Smooth muscle cell (in vitro differentiated cells): Measurements from ENCODE around the gene TNIK. TPM values are rescaled to one million over a fixed set of nuclear protein-coding genes. Genes with fewer than 3 reads are reported as not detected.

Experiments
- DNase-seq: peaks from one replicate; lab custom pipeline; 2025; ENCODE audit not compliant: unreplicated experiment; lab: John Stamatoyannopoulos, UW
- H2AFZ ChIP-seq: fragments of 200-600 bp; sonication (generic); 2 replicates; pipeline ENCODE4 v1.6.0; 2016; ENCODE audit warnings: antibody characterized with exemption, low read depth, mild to moderate bottlenecking
- H3F3A ChIP-seq: fragments of 200-600 bp; sonication (generic); 2 replicates; pipeline ENCODE4 v1.6.0; 2017; ENCODE audit warnings: antibody characterized with exemption, low read depth
- H3K27ac ChIP-seq: fragments of 200-600 bp; sonication (generic); 2 replicates; pipeline ENCODE4 v1.5.1; 2016; ENCODE audit warnings: low read depth, mild to moderate bottlenecking
- H3K27me3 ChIP-seq: fragments of 200-600 bp; sonication (generic); 2 replicates; pipeline ENCODE4 v1.6.1; 2016; ENCODE audit warnings: low read depth, mild to moderate bottlenecking
- H3K36me3 ChIP-seq: fragments of 200-600 bp; sonication (generic); 2 replicates; pipeline ENCODE4 v1.5.1; 2016; ENCODE audit warnings: low read depth
- H3K4me1 ChIP-seq: fragments of 200-600 bp; sonication (generic); 2 replicates; pipeline ENCODE4 v1.5.1; 2016; ENCODE audit warnings: low read depth
- H3K4me2 ChIP-seq: fragments of 200-600 bp; sonication (generic); 2 replicates; pipeline ENCODE4 v1.6.0; 2016; ENCODE audit warnings: mild to moderate bottlenecking
- H3K4me3 ChIP-seq: fragments of 200-600 bp; sonication (generic); 2 replicates; pipeline ENCODE4 v1.5.1; 2016; ENCODE audit warnings: mild to moderate bottlenecking
- H3K79me2 ChIP-seq: fragments of 200-600 bp; sonication (generic); 2 replicates; pipeline ENCODE4 v1.6.0; 2016; ENCODE audit warnings: low read depth, mild to moderate bottlenecking
- H3K9ac ChIP-seq: fragments of 200-600 bp; sonication (generic); 2 replicates; pipeline ENCODE4 v1.6.0; 2016; ENCODE audit warnings: low read depth
- H3K9me3 ChIP-seq: fragments of 200-600 bp; sonication (generic); replicated peaks from 2 replicates; pipeline ENCODE4 v1.5.1; 2016; ENCODE audit warnings: low read depth
- H4K20me1 ChIP-seq: fragments of 200-600 bp; sonication (generic); 2 replicates; pipeline ENCODE4 v1.6.0; 2016; ENCODE audit warnings: low read depth
- WGBS: methylation state at CpG from one replicate; pipeline ENCODE4 v1.1.7; 2016; ENCODE audit warnings: low lambda C conversion rate; 5-methylcytosine and 5-hydroxymethylcytosine counted together
- polyA plus RNA-seq: library from polyadenylated mRNA; unstranded; fragments of >200 nt; fragmentation: Nextera tagmentation; extraction: Ambion mirVana; gene quantifications from 2 replicates; pipeline ENCODE4 v1.2.1, GENCODE V29; 2016
- total RNA-seq: library from RNA; depleted of rRNA; stranded (reverse); fragments of >200 nt; gene quantifications from 2 replicates; pipeline ENCODE4 v1.2.3, GENCODE V29; 2014
- TF ChIP-seq, protein P1 (sequence below): fragments of 200-600 bp; sonication (generic); IDR thresholded peaks from 2 replicates; pipeline ENCODE4 v1.5.1; 2017; ENCODE audit warnings: borderline replicate concordance, mild to moderate bottlenecking, antibody characterized with exemption; ENCODE audit not compliant: insufficient read depth, poor library complexity, severe bottlenecking

TNIK gene
- total and polyA plus RNA-seq, 2 experiments from 2014 or later = 10.4 to 12.5 TPM

DNA sequence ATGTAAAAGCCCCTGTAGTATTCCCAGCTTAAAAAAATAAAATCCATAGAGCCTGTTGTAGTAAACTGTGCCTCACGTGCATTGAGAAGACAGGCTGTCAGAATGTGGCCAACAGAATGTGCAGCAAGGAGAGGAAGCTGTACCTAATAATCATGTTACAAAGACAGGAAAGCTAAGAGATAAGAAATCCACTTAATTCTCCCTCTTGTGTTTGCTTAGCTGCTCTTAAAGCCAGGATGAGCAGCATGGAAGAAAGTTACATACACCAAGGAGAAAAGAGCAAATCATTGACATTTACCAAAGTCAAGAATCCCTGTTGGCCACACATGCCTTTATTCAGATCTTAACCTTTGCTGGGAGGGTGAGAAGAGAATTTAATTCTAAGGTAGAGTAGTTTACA lies 85.9 kb downstream of the TNIK start:
- no peak overlapping the region for H3K9ac ChIP-seq
- DNase-seq = no peak
- no peaks in the 10 kb centered on the region for H3K36me3 ChIP-seq
- TF ChIP-seq, protein P1, sequence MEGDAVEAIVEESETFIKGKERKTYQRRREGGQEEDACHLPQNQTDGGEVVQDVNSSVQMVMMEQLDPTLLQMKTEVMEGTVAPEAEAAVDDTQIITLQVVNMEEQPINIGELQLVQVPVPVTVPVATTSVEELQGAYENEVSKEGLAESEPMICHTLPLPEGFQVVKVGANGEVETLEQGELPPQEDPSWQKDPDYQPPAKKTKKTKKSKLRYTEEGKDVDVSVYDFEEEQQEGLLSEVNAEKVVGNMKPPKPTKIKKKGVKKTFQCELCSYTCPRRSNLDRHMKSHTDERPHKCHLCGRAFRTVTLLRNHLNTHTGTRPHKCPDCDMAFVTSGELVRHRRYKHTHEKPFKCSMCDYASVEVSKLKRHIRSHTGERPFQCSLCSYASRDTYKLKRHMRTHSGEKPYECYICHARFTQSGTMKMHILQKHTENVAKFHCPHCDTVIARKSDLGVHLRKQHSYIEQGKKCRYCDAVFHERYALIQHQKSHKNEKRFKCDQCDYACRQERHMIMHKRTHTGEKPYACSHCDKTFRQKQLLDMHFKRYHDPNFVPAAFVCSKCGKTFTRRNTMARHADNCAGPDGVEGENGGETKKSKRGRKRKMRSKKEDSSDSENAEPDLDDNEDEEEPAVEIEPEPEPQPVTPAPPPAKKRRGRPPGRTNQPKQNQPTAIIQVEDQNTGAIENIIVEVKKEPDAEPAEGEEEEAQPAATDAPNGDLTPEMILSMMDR = no peak
- H3K4me2 ChIP-seq = peak overlapping the region; percentile 58
- peaks cover 13% of the 10 kb centered on the region for H3K4me1 ChIP-seq
- 9% methylated on average over 1 of the region's 1 CpG for WGBS
- H3K9me3 ChIP-seq = no peaks in the 10 kb centered on the region
- H2AFZ ChIP-seq = no peak overlapping the region
- no peaks in the 10 kb centered on the region for H3K27me3 ChIP-seq
- peaks cover 15% of the 10 kb centered on the region for H3F3A ChIP-seq
- peak overlapping the region; percentile 62 for H3K27ac ChIP-seq
- H4K20me1 ChIP-seq = peaks cover 17% of the 10 kb centered on the region
- no peak overlapping the region for H3K4me3 ChIP-seq
- peaks cover 18% of the 10 kb centered on the region for H3K79me2 ChIP-seq

- H3F3A ChIP-seq = peaks cover 15% of the 10 kb centered on the region
- peaks cover 17% of the 10 kb centered on the region for H4K20me1 ChIP-seq
- TF ChIP-seq, protein P1 = no peak
- H3K4me2 ChIP-seq = peak overlapping the region; percentile 58
- no peak overlapping the region for H2AFZ ChIP-seq
- no peak for DNase-seq
- H3K79me2 ChIP-seq = peaks cover 20% of the 10 kb centered on the region
- 89% methylated on average over 2 of the region's 2 CpGs for WGBS
- no peak overlapping the region for H3K9ac ChIP-seq
- no peak overlapping the region for H3K4me3 ChIP-seq
- H3K9me3 ChIP-seq = no peaks in the 10 kb centered on the region
- H3K27ac ChIP-seq = peak overlapping the region; percentile 62
- no peaks in the 10 kb centered on the region for H3K36me3 ChIP-seq
- peaks cover 13% of the 10 kb centered on the region for H3K4me1 ChIP-seq
- H3K27me3 ChIP-seq = no peaks in the 10 kb centered on the region
Observed at GRCh38 chr3:171373711-171374110, 86.5 kb downstream of the TNIK start.

DNA sequence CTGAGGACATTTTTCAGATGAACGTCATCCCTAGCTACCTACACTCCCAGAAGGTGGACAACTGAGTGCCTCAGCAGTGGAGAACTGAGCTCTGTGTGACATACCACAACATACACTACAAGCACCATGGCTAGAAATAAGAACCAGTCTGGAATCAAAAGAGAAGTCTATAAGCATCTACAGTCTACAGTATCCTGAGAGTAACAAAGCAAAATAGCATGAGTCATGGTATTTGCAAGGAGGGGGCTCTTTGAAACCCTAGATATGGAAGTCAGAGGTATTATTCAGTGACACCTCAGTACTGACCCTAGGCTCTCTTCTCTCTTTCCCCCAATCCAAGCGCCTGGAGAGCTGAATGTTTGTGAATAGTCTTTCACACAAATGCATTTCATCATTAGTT lies 87.5 kb downstream of the TNIK start:
- Histone ChIP-seq H3K79me2 (peaks cover 27% of the 10 kb centered on the region), H4K20me1 (peaks cover 17% of the 10 kb centered on the region), H3K4me2 (no peak overlapping the region), H3K9me3 (no peaks in the 10 kb centered on the region), H2AFZ (no peak overlapping the region), H3K9ac (no peak overlapping the region), H3K4me3 (no peak overlapping the region), H3K27me3 (no peaks in the 10 kb centered on the region), H3K4me1 (peaks cover 13% of the 10 kb centered on the region), H3K27ac (no peak overlapping the region), H3F3A (peaks cover 15% of the 10 kb centered on the region), H3K36me3 (no peaks in the 10 kb centered on the region)
- no peak for DNase-seq
- TF ChIP-seq, protein P1 = no peak
- WGBS = 98% methylated on average over 2 of the region's 2 CpGs

DNA sequence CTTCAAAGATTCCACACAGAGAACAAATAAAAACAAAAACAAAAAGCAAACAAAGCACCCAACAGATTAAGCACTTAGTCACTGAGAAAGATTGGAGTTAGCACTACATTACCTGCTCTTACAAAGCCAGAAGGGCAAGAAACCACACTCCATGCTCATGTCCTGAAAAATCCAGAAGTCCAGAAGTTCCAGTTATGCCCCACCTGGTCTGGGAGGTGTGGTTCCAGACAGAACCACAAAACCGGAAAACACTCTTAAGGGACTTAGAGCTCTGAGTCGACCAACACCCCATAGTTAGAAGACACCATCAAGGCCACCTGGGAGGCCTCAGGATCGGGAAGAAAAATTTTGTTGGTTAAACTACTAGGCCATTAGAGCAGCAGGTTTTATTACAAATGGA lies 88.9 kb downstream of the TNIK start:
- H3K4me1 ChIP-seq = peaks cover 13% of the 10 kb centered on the region
- 83% methylated on average over 3 of the region's 3 CpGs for WGBS
- H3K27me3 ChIP-seq = no peaks in the 10 kb centered on the region
- peaks cover 15% of the 10 kb centered on the region for H3F3A ChIP-seq
- no peak for DNase-seq
- H3K79me2 ChIP-seq = peaks cover 27% of the 10 kb centered on the region
- H3K4me3 ChIP-seq = no peak overlapping the region
- TF ChIP-seq, protein P1 = no peak
- peaks cover 17% of the 10 kb centered on the region for H4K20me1 ChIP-seq
- no peak overlapping the region for H3K27ac ChIP-seq
- no peak overlapping the region for H2AFZ ChIP-seq
- H3K9me3 ChIP-seq = no peaks in the 10 kb centered on the region
- H3K36me3 ChIP-seq = no peaks in the 10 kb centered on the region
- no peak overlapping the region for H3K9ac ChIP-seq
- no peak overlapping the region for H3K4me2 ChIP-seq
